Tibial nerve (tissue), 4 donors: ENCODE results near the gene SIRT6. TPM values are rescaled to one million over a fixed set of nuclear protein-coding genes. Genes with fewer than 3 reads are reported as not detected.

Experiments
- DNase-seq, 2 donors: peaks; one replicate each; pipeline ENCODE4 v3.0.0-alpha.2; 2019; ENCODE audit warnings: low spot score in 2 of 2
- H3K27ac ChIP-seq, 4 donors: fragments of 200-600 bp; sonication (generic) in 3 of 4; one replicate each; pipeline ENCODE4 v1.5.1; 2017 to 2019; ENCODE audit warnings: mild to moderate bottlenecking in 1 of 4
- H3K27me3 ChIP-seq, 2 donors: fragments of 200-600 bp; sonication (generic) in 1 of 2; one replicate each; pipeline versions ENCODE4 v1.5.1 to v1.6.0; 2017 to 2019
- H3K36me3 ChIP-seq, 3 donors: fragments of 200-600 bp; sonication (generic); one replicate each; pipeline ENCODE4 v1.5.1; 2018 to 2019
- H3K4me1 ChIP-seq, 4 donors: fragments of 200-600 bp; sonication (generic) in 3 of 4; one replicate each; pipeline ENCODE4 v1.5.1; 2017 to 2019
- H3K4me3 ChIP-seq, 4 donors: fragments of 200-600 bp; sonication (generic) in 3 of 4; one replicate each; pipeline ENCODE4 v1.5.1; 2017 to 2019; ENCODE audit warnings: mild to moderate bottlenecking in 1 of 4, moderate library complexity in 1 of 4
- H3K9me3 ChIP-seq, 4 donors: fragments of 200-600 bp; sonication (generic) in 3 of 4; one replicate each; pipeline ENCODE4 v1.5.1; 2017 to 2019
- EP300 ChIP-seq, 2 donors: sonication (generic); formaldehyde crosslinking; IDR thresholded peaks; one replicate each; pipeline ENCODE4 v1.6.1; 2017; ENCODE audit warnings: antibody characterized with exemption in 2 of 2, mild to moderate bottlenecking in 1 of 2
- POLR2A ChIP-seq, 2 donors: fragments of 450-650 bp; IDR thresholded peaks; one replicate each; pipeline ENCODE4 v1.6.1; 2017; ENCODE audit warnings: antibody characterized with exemption in 2 of 2, mild to moderate bottlenecking in 2 of 2, moderate library complexity in 2 of 2
- WGBS, 2 donors: methylation state at CpG; one replicate each; pipeline ENCODE4 v1.1.5; 2018; 5-methylcytosine and 5-hydroxymethylcytosine counted together
- small RNA-seq: library from RNA; depleted of rRNA; stranded (forward); fragments of <200 nt; gene quantifications from one replicate; pipeline ENCODE3, GENCODE V24; 2016
- total RNA-seq, 4 donors: library from RNA; depleted of rRNA; stranded (reverse); fragments of >200 nt; gene quantifications; one replicate each; pipeline ENCODE4 v1.1.0, GENCODE V29; 2016
- TF ChIP-seq, protein P1 (sequence below), 5 experiments: fragments of 200-600 bp in 3 of 5; fragments of 450-650 bp in 2 of 5; sonication (generic) in 3 of 5; IDR thresholded peaks; one replicate each; pipeline ENCODE4 v1.5.1; 2016 to 2019; ENCODE audit warnings: antibody characterized with exemption in 5 of 5, mild to moderate bottlenecking in 3 of 5, moderate library complexity in 2 of 5

SIRT6 gene
- total RNA-seq, 4 donors from 2014 or later, result 17.7 to 41.4 (median 38.2) TPM

DNA sequence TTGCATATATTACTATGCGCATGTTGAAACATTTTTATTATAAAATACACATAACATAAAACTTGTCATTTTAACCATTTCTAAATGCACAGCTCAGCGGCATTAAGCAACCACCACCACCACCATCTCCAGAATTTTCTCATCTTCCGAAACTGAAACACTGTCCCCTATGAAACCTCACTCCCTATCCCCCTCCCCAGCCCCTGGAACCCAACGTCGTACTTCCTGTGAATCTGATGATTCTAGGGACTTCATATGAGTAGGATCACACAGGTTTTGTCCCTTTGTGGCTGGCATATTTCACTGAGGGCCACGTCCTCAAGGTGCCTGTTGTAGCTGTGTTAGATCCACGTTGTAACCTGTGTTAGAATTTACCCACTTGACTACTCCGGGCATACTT lies 57.7 kb downstream of the SIRT6 start:
- H3K27me3 ChIP-seq, result no peaks in the 10 kb centered on the region
- peak overlapping the region; percentile 50 to 86 (median 82) for H3K27ac ChIP-seq
- H3K4me1 ChIP-seq, result peaks cover 0 to 38% (median 16%) of the 10 kb centered on the region in 4 donors
- DNase-seq, result no peak
- no peak for TF ChIP-seq EP300 (IDR thresholded peaks at IDR 0.05)
- no peak for TF ChIP-seq POLR2A (IDR thresholded peaks at IDR 0.05)
- TF ChIP-seq, protein P1, sequence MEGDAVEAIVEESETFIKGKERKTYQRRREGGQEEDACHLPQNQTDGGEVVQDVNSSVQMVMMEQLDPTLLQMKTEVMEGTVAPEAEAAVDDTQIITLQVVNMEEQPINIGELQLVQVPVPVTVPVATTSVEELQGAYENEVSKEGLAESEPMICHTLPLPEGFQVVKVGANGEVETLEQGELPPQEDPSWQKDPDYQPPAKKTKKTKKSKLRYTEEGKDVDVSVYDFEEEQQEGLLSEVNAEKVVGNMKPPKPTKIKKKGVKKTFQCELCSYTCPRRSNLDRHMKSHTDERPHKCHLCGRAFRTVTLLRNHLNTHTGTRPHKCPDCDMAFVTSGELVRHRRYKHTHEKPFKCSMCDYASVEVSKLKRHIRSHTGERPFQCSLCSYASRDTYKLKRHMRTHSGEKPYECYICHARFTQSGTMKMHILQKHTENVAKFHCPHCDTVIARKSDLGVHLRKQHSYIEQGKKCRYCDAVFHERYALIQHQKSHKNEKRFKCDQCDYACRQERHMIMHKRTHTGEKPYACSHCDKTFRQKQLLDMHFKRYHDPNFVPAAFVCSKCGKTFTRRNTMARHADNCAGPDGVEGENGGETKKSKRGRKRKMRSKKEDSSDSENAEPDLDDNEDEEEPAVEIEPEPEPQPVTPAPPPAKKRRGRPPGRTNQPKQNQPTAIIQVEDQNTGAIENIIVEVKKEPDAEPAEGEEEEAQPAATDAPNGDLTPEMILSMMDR (IDR thresholded peaks at IDR 0.05), result no peak
- H3K36me3 ChIP-seq, result peaks cover 0 to 13% (median 0%) of the 10 kb centered on the region in 3 donors
- 44 to 48% methylated on average over 8 of the region's 8 CpGs for WGBS, 2 donors
- H3K9me3 ChIP-seq, result no peaks in the 10 kb centered on the region
- peak overlapping the region in 2 of 4 donors; percentile 85 to 98 for H3K4me3 ChIP-seq

Small RNA genes lying within 50 kb of the gene (small RNA-seq; reads per million reads assigned to genes)
- not detected for gene RF00017

Other genes starting within 250 kb of the SIRT6 start
- not detected for gene NMRK2, start 249.5 kb downstream of the SIRT6 start, total RNA-seq
- gene DAPK3, start 211.5 kb downstream of the SIRT6 start, total RNA-seq, result 10 to 100 TPM; 58.8 to 87.7 (median 70.3) TPM
- 1,000 to 10,000 TPM; 1,233 to 1,650 (median 1,549) TPM for gene EEF2, start 197.1 kb downstream of the SIRT6 start, total RNA-seq
- gene PIAS4, start 174.8 kb downstream of the SIRT6 start, total RNA-seq, result 10 to 100 TPM; 23.0 to 32.4 (median 26.3) TPM
- 10 to 100 TPM; 64.9 to 97.7 (median 86.7) TPM for gene ZBTB7A, start 115.7 kb downstream of the SIRT6 start, total RNA-seq
- 100 to 1,000 TPM in 1 of 4 donors, 10 to 100 TPM in 3; 36.9 to 128 (median 75.0) TPM for gene MAP2K2, start 58.4 kb downstream of the SIRT6 start, total RNA-seq
- gene CREB3L3, start 28.9 kb downstream of the SIRT6 start, total RNA-seq, result not detected
- gene ANKRD24, start 126 bp upstream of the SIRT6 start, total RNA-seq, result 1 to 10 TPM in 1 of 4 donors, under 1 TPM in 3; 0.30 to 1.7 (median 0.61) TPM
- 10 to 100 TPM in 2 of 4 donors, 1 to 10 TPM in 2; 1.4 to 18.0 (median 9.0) TPM for gene EBI3, start 47.0 kb upstream of the SIRT6 start, total RNA-seq
- gene YJU2, start 64.5 kb upstream of the SIRT6 start, total RNA-seq, result 10 to 100 TPM; 19.4 to 33.9 (median 24.0) TPM
- not detected for gene SHD, start 96.7 kb upstream of the SIRT6 start, total RNA-seq
- 1 to 10 TPM in 2 of 4 donors, under 1 TPM in 1, not detected in 1; 0.60 to 7.9 (median 1.2) TPM for gene TMIGD2, start 119.8 kb upstream of the SIRT6 start, total RNA-seq
- under 1 TPM in 1 of 4 donors, not detected in 3; 0.87 TPM for gene FSD1, start 122.0 kb upstream of the SIRT6 start, total RNA-seq
- gene STAP2, start 156.3 kb upstream of the SIRT6 start, total RNA-seq, result 1 to 10 TPM in 3 of 4 donors, not detected in 1; 3.1 to 6.0 (median 4.8) TPM
- 10 to 100 TPM in 1 of 4 donors, 1 to 10 TPM in 3; 2.2 to 13.2 (median 6.6) TPM for gene MPND, start 161.0 kb upstream of the SIRT6 start, total RNA-seq
- gene SH3GL1, start 218.0 kb upstream of the SIRT6 start, total RNA-seq, result 10 to 100 TPM; 35.0 to 64.8 (median 52.9) TPM
- 10 to 100 TPM in 1 of 4 donors, 1 to 10 TPM in 3; 4.9 to 18.6 (median 8.1) TPM for gene CHAF1A, start 220.1 kb upstream of the SIRT6 start, total RNA-seq